Breast epithelium (tissue), 4 donors: ENCODE measurements around the gene ALKBH3. TPM values are rescaled to one million over a fixed set of nuclear protein-coding genes. Genes with fewer than 3 reads are reported as not detected.

Source experiments
- DNase-seq, 2 donors: peaks; one replicate each; pipeline ENCODE4 v3.0.0-alpha.2; 2019; ENCODE audit warnings: low spot score in 2 of 2
- H3K27ac ChIP-seq, 2 donors: fragments of 200-600 bp; sonication (generic) in 1 of 2; one replicate each; pipeline ENCODE4 v1.5.1; 2016 to 2019; ENCODE audit warnings: mild to moderate bottlenecking in 1 of 2
- H3K27me3 ChIP-seq, 2 donors: fragments of 200-600 bp; sonication (generic) in 1 of 2; one replicate each; pipeline versions ENCODE4 v1.5.1 to v1.6.0; 2017 to 2019; ENCODE audit warnings: control low read depth in 1 of 2, mild to moderate bottlenecking in 1 of 2
- H3K36me3 ChIP-seq: fragments of 200-600 bp; one replicate; pipeline ENCODE4 v1.5.1; 2019
- H3K4me1 ChIP-seq, 2 donors: fragments of 200-600 bp; sonication (generic); one replicate each; pipeline ENCODE4 v1.5.1; 2016 to 2019; ENCODE audit warnings: control low read depth in 1 of 2
- H3K4me3 ChIP-seq, 3 donors: fragments of 200-600 bp; sonication (generic); 1 replicate in 2 of 3; 2 replicates in 1 of 3; pipeline ENCODE4 v1.5.1; 2016 to 2019; ENCODE audit warnings: mild to moderate bottlenecking in 3 of 3, moderate library complexity in 2 of 3
- H3K9me3 ChIP-seq, 2 donors: fragments of 200-600 bp; sonication (generic) in 1 of 2; one replicate each; pipeline ENCODE4 v1.5.1; 2016 to 2019; ENCODE audit warnings: control low read depth in 1 of 2
- POLR2A ChIP-seq: fragments of 450-650 bp; IDR thresholded peaks from one replicate; pipeline ENCODE4 v1.6.1; 2016; ENCODE audit warnings: antibody characterized with exemption, mild to moderate bottlenecking, moderate library complexity
- POLR2AphosphoS5 ChIP-seq, 3 donors: sonication (generic); formaldehyde crosslinking; IDR thresholded peaks; one replicate each; pipeline ENCODE4 v1.6.1; 2017; ENCODE audit warnings: antibody characterized with exemption in 3 of 3
- intact Hi-C: fragments of 100-400 bp; cut with DNase I; formaldehyde crosslinking; loops from one replicate; pipeline ENCODE4 v1.15.1; 2023; ENCODE audit warnings: low total_unique reads
- total RNA-seq, 3 donors: library from RNA; depleted of rRNA; stranded (reverse); fragments of >200 nt; gene quantifications; one replicate each; pipeline ENCODE4 v1.1.0, GENCODE V29; 2016
- TF ChIP-seq, protein P1 (sequence below), 3 donors: fragments of 450-650 bp; IDR thresholded peaks; one replicate each; pipeline ENCODE4 v1.5.1; 2016 to 2017; ENCODE audit warnings: antibody characterized with exemption in 3 of 3, mild to moderate bottlenecking in 3 of 3, moderate library complexity in 3 of 3

Gene ALKBH3
- total RNA-seq, 3 donors from 2014 or later, result 29.0 to 40.7 (median 33.1) TPM

DNA sequence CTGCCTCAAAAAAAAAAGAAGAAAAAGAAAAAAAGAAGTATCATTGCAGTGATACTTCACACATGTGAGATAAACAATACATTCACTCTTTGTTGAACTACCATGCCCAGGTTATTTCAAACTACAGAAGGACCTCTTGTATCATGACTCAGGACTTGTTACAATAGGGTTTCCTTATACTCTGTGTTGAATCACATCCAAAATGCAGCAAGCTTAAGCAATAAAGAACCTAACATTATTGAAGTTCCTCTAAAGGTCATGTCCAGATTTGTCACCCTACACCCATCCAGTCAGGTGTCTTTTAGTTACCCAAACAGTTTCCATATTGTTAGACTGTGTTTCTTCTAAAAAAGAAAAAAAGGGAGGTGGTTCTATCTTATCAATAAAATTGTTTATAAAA, 26.9 kb upstream of the ALKBH3 start:
- H3K9me3 ChIP-seq, result no peaks in the 10 kb centered on the region
- H3K27ac ChIP-seq, result no peak overlapping the region
- H3K4me1 ChIP-seq, result no peaks in the 10 kb centered on the region
- no peaks in the 10 kb centered on the region for H3K27me3 ChIP-seq
- H3K36me3 ChIP-seq, result no peaks in the 10 kb centered on the region
- intact Hi-C loops, result loop anchor here (5.0 kb wide), 1 partner anchor 139 kb away; no protein-coding TSS in a partner anchor
- no peak for DNase-seq
- TF ChIP-seq POLR2A (no peak), POLR2AphosphoS5 (IDR thresholded peaks at IDR 0.05) (no peak)
- TF ChIP-seq, protein P1, sequence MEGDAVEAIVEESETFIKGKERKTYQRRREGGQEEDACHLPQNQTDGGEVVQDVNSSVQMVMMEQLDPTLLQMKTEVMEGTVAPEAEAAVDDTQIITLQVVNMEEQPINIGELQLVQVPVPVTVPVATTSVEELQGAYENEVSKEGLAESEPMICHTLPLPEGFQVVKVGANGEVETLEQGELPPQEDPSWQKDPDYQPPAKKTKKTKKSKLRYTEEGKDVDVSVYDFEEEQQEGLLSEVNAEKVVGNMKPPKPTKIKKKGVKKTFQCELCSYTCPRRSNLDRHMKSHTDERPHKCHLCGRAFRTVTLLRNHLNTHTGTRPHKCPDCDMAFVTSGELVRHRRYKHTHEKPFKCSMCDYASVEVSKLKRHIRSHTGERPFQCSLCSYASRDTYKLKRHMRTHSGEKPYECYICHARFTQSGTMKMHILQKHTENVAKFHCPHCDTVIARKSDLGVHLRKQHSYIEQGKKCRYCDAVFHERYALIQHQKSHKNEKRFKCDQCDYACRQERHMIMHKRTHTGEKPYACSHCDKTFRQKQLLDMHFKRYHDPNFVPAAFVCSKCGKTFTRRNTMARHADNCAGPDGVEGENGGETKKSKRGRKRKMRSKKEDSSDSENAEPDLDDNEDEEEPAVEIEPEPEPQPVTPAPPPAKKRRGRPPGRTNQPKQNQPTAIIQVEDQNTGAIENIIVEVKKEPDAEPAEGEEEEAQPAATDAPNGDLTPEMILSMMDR (IDR thresholded peaks at IDR 0.05), result no peak
- no peak overlapping the region for H3K4me3 ChIP-seq

DNA sequence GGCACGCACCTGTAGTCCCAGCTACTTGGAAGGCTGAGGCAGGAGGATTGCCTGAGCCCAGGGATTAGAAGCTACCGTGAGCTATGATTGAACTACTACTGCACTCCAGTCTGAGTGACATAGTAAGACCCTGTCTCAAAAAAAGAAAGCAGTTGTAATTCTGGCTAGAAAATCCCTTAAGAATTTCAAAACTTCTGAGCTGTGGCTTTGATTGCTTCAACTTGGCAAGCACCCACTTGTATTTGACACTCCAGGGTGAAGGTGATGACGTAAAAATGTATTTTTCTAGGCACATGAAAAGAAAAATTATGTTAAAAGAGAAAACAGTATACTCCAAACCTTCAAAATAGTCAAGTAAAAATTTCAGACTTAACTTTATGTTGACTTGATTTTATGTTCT, 23.6 kb upstream of the ALKBH3 start:
- Histone ChIP-seq H3K27ac (no peak overlapping the region), H3K4me3 (no peak overlapping the region), H3K27me3 (no peaks in the 10 kb centered on the region), H3K36me3 (no peaks in the 10 kb centered on the region), H3K9me3 (peaks cover 0 to 10% of the 10 kb centered on the region in 2 donors), H3K4me1 (no peaks in the 10 kb centered on the region)
- DNase-seq, result no peak
- intact Hi-C loops, result no loop called here
- TF ChIP-seq, protein P1 (IDR thresholded peaks at IDR 0.05), result no peak
- TF ChIP-seq POLR2AphosphoS5 (IDR thresholded peaks at IDR 0.05) (no peak), POLR2A (no peak)

DNA sequence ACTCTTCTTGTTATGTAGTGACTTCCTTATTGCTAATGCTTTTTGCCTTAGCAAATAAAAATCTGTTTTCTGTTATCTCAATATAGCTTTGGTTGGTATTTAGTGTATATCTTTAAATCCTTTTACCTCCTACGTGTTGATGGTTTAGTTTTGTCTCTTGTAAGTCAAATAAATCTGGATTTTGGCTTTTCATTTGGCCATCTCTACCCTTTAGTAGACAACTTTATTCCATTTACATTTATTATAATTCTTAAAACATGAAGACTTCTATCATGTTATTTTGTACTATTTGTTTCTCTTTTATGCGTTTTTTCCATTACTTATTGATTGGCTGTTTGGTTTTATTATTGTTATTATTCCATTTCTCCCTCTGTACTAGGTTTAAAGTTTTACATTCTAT, 19.5 kb upstream of the ALKBH3 start:
- TF ChIP-seq POLR2A (no peak), POLR2AphosphoS5 (IDR thresholded peaks at IDR 0.05) (no peak)
- TF ChIP-seq, protein P1 (IDR thresholded peaks at IDR 0.05), result no peak
- intact Hi-C loops, result no loop called here
- no peaks in the 10 kb centered on the region for H3K27me3 ChIP-seq
- peaks cover 0 to 10% of the 10 kb centered on the region in 2 donors for H3K9me3 ChIP-seq
- no peak for DNase-seq
- no peak overlapping the region for H3K4me3 ChIP-seq
- no peak overlapping the region for H3K27ac ChIP-seq
- no peaks in the 10 kb centered on the region for H3K4me1 ChIP-seq
- H3K36me3 ChIP-seq, result no peaks in the 10 kb centered on the region

DNA sequence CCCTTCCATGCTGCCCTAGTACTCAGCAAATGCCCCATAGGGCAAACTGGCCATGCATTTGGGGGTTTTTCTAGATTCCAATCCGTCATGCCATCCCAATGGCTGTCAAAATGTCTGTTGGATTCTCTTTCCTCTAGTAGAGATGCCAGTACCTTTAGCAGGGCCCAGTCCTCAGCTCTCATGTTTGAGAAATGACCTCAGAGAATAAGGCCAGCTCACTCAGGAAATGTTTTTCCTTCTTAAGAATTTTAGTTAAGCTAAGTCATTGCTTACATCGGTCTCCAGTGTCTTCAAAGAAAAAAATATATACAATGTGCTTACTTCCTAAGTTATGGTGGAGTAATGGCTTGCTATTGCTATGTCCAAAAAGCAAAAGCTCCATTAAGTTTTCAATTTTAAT, 14.1 kb upstream of the ALKBH3 start:
- no peaks in the 10 kb centered on the region for H3K36me3 ChIP-seq
- no peaks in the 10 kb centered on the region for H3K4me1 ChIP-seq
- TF ChIP-seq POLR2AphosphoS5 (IDR thresholded peaks at IDR 0.05) (no peak), POLR2A (no peak)
- TF ChIP-seq, protein P1 (IDR thresholded peaks at IDR 0.05), result no peak
- H3K27me3 ChIP-seq, result peaks cover 0 to 17% of the 10 kb centered on the region in 2 donors
- no peaks in the 10 kb centered on the region for H3K9me3 ChIP-seq
- DNase-seq, result no peak
- no peak overlapping the region for H3K4me3 ChIP-seq
- intact Hi-C loops, result no loop called here
- H3K27ac ChIP-seq, result no peak overlapping the region

DNA sequence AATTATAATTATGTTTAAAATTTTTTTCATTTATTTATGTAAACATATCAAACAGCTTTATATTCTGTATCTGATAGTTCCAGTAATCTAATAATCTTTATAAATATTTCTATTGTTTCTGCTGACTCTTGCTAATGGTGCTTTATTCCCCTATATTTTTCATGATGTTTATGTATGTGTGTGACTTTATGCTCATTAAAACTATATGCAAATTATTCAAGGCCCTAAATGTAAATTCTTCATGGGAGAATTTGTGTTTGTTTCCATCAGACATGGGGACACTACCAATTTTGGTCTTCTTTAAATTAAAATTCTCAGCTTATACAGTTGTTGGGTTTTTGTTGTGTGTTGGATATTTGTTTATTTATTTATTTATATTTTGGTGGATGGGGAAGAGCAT, 13.7 kb upstream of the ALKBH3 start:
- TF ChIP-seq, protein P1 (IDR thresholded peaks at IDR 0.05), result no peak
- TF ChIP-seq POLR2AphosphoS5 (IDR thresholded peaks at IDR 0.05) (no peak), POLR2A (no peak)
- no peaks in the 10 kb centered on the region for H3K9me3 ChIP-seq
- no peak overlapping the region for H3K27ac ChIP-seq
- H3K36me3 ChIP-seq, result no peaks in the 10 kb centered on the region
- no peak for DNase-seq
- H3K27me3 ChIP-seq, result peaks cover 0 to 22% of the 10 kb centered on the region in 2 donors
- intact Hi-C loops, result no loop called here
- no peak overlapping the region for H3K4me3 ChIP-seq
- no peaks in the 10 kb centered on the region for H3K4me1 ChIP-seq
